ENCODE results near the gene FXYD4.

DNA sequence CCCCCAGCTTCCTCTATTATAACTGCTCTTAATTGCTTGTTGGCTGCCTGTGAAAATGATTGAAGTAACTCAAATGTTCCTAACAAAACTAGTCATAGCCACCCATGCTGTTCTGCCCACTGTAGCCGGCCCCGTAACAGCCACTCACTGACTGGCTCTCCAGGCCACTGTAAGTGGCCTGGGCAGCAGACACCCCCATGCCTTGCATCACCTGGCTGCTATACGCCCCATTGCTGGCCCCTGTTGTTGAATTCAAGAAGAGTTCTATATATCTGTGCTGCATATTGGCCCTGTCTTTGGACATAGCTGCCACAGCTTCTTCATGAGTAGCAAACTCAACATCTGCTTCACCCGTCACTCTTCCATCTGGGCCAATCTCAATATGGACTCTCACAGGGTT lies 15.1 kb downstream of the FXYD4 start:
- TF ChIP-seq, protein P1, sequence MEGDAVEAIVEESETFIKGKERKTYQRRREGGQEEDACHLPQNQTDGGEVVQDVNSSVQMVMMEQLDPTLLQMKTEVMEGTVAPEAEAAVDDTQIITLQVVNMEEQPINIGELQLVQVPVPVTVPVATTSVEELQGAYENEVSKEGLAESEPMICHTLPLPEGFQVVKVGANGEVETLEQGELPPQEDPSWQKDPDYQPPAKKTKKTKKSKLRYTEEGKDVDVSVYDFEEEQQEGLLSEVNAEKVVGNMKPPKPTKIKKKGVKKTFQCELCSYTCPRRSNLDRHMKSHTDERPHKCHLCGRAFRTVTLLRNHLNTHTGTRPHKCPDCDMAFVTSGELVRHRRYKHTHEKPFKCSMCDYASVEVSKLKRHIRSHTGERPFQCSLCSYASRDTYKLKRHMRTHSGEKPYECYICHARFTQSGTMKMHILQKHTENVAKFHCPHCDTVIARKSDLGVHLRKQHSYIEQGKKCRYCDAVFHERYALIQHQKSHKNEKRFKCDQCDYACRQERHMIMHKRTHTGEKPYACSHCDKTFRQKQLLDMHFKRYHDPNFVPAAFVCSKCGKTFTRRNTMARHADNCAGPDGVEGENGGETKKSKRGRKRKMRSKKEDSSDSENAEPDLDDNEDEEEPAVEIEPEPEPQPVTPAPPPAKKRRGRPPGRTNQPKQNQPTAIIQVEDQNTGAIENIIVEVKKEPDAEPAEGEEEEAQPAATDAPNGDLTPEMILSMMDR (IDR thresholded peaks at IDR 0.05), result no peak
- no peak for TF ChIP-seq POLR2AphosphoS5 (IDR thresholded peaks at IDR 0.05)
- no peak for TF ChIP-seq POLR2A (IDR thresholded peaks at IDR 0.05)
- no peak for TF ChIP-seq EP300 (IDR thresholded peaks at IDR 0.05)
